GM23338 (cell line): ENCODE measurements around the gene ECHDC3. TPM values are rescaled to one million over a fixed set of nuclear protein-coding genes. Genes with fewer than 3 reads are reported as not detected.

ENCODE experiments used
- ATAC-seq: fragments of 200-7000 bp; cut with Tn5 transposase; 3 replicates; pipeline ENCODE4 v1.9.1; 2020
- DNase-seq: peaks from one replicate; pipeline ENCODE4 v3.0.0-alpha.2; 2015; ENCODE audit warnings: low spot score
- H2AFZ ChIP-seq: fragments of 200-600 bp; sonication (generic); 2 replicates; pipeline ENCODE4 v1.8.0; 2016; ENCODE audit warnings: antibody characterized with exemption, mild to moderate bottlenecking, moderate library complexity
- H3F3A ChIP-seq: fragments of 200-600 bp; sonication (generic); replicated peaks from 2 replicates; pipeline ENCODE4 v1.8.0; 2017; ENCODE audit warnings: antibody characterized with exemption, mixed run types, low read depth
- H3K27ac ChIP-seq: fragments of 200-600 bp; sonication (generic); 2 replicates; pipeline ENCODE4 v1.6.1; 2016; ENCODE audit warnings: low read depth
- H3K27me3 ChIP-seq: fragments of 200-600 bp; sonication (generic); 2 replicates; pipeline ENCODE4 v1.8.0; 2016; ENCODE audit warnings: mild to moderate bottlenecking, mixed run types, moderate library complexity; ENCODE audit not compliant: insufficient read depth
- H3K36me3 ChIP-seq: fragments of 200-600 bp; sonication (generic); 2 replicates; pipeline ENCODE4 v1.8.0; 2016; ENCODE audit warnings: mild to moderate bottlenecking; ENCODE audit not compliant: insufficient read depth
- H3K4me1 ChIP-seq: fragments of 200-600 bp; sonication (generic); 2 replicates; pipeline ENCODE4 v1.8.0; 2016; ENCODE audit warnings: mild to moderate bottlenecking, moderate library complexity; ENCODE audit not compliant: insufficient read depth
- H3K4me2 ChIP-seq: fragments of 200-600 bp; sonication (generic); 2 replicates; pipeline ENCODE4 v1.7.1; 2017; ENCODE audit warnings: mixed run types
- H3K4me3 ChIP-seq: fragments of 200-600 bp; sonication (generic); 2 replicates; pipeline ENCODE4 v1.6.1; 2016; ENCODE audit warnings: mixed run types
- H3K79me2 ChIP-seq: fragments of 200-600 bp; sonication (generic); replicated peaks from 2 replicates; pipeline ENCODE4 v1.8.0; 2017; ENCODE audit warnings: mild to moderate bottlenecking; ENCODE audit not compliant: insufficient read depth
- H3K9me2 ChIP-seq: fragments of 200-600 bp; sonication (generic); 2 replicates; pipeline ENCODE4 v1.8.0; 2017; ENCODE audit not compliant: insufficient read depth
- H4K20me1 ChIP-seq: fragments of 200-600 bp; sonication (generic); replicated peaks from 2 replicates; pipeline ENCODE4 v1.8.0; 2017; ENCODE audit warnings: mild to moderate bottlenecking; ENCODE audit not compliant: insufficient read depth
- H3K27ac Mint-ChIP-seq: 2 replicates; pipeline ENCODE4 v1.8.0; 2020; ENCODE audit warnings: inconsistent platforms, mild to moderate bottlenecking, moderate library complexity, mixed read lengths
- H3K27me3 Mint-ChIP-seq: 3 replicates; pipeline ENCODE4 v1.8.0; 2022; ENCODE audit warnings: low read depth, mild to moderate bottlenecking, moderate library complexity, mixed read lengths, inconsistent platforms; ENCODE audit not compliant: insufficient read depth, poor library complexity
- H3K36me3 Mint-ChIP-seq: 3 replicates; pipeline ENCODE4 v1.8.0; 2021; ENCODE audit warnings: low read depth, mild to moderate bottlenecking, inconsistent platforms, moderate library complexity, mixed read lengths
- H3K4me1 Mint-ChIP-seq: 3 replicates; pipeline ENCODE4 v1.8.0; 2020; ENCODE audit warnings: mild to moderate bottlenecking, inconsistent platforms, mixed read lengths
- H3K4me3 Mint-ChIP-seq: 3 replicates; pipeline ENCODE4 v1.8.0; 2021; ENCODE audit warnings: moderate library complexity, mild to moderate bottlenecking, inconsistent platforms, mixed read lengths
- H3K9me3 Mint-ChIP-seq: 3 replicates; pipeline ENCODE4 v1.8.0; 2020; ENCODE audit warnings: moderate library complexity, mild to moderate bottlenecking, inconsistent platforms, mixed read lengths
- EZH2 ChIP-seq: fragments of 200-600 bp; sonication (generic); IDR thresholded peaks from one replicate; pipeline ENCODE4 v1.8.0; 2017; ENCODE audit warnings: antibody characterized with exemption, mild to moderate bottlenecking, low read depth; ENCODE audit not compliant: unreplicated experiment
- JUNB ChIP-seq: IDR thresholded peaks from one replicate; pipeline ENCODE4 v1.6.1; 2016; ENCODE audit warnings: antibody characterized with exemption; ENCODE audit not compliant: unreplicated experiment
- POLR2AphosphoS5 ChIP-seq: IDR thresholded peaks from 2 replicates; pipeline ENCODE4 v1.6.1; 2016; ENCODE audit warnings: antibody characterized with exemption, low read depth
- STAT1 ChIP-seq: IDR thresholded peaks from one replicate; pipeline ENCODE4 v1.6.1; 2016; ENCODE audit warnings: antibody characterized with exemption; ENCODE audit not compliant: unreplicated experiment
- ZNF114 ChIP-seq: fragments of 250-450 bp; sonication (Bioruptor Pico); IDR thresholded peaks from 2 replicates; pipeline ENCODE4 v1.5.0; 2020; ENCODE audit warnings: mild to moderate bottlenecking, moderate library complexity
- ZNF331 ChIP-seq: fragments of 250-450 bp; sonication (Bioruptor Pico); IDR thresholded peaks from 2 replicates; pipeline ENCODE4 v1.5.0; 2020; ENCODE audit warnings: low read depth, mild to moderate bottlenecking, moderate library complexity
- polyA plus RNA-seq: library from polyadenylated mRNA; unstranded; fragments of >200 nt; fragmentation: Nextera tagmentation; extraction: Ambion mirVana; gene quantifications from 2 replicates; pipeline ENCODE4 v1.2.1, GENCODE V29; 2016
- total RNA-seq: library from RNA; depleted of rRNA; stranded (reverse); fragments of >200 nt; shearing (Covaris generic); gene quantifications from 2 replicates; pipeline ENCODE4 v1.2.3, GENCODE V29; 2014
- TF ChIP-seq, protein P1 (sequence below), 2 experiments: fragments of 200-600 bp in 1 of 2; sonication (generic) in 1 of 2; conservative IDR thresholded peaks; 2 replicates each; pipeline versions ENCODE4 v1.5.1 to v1.6.1; 2016 to 2017; ENCODE audit warnings: antibody characterized with exemption in 2 of 2, low read depth in 2 of 2, mild to moderate bottlenecking in 2 of 2, moderate library complexity in 1 of 2
- TF ChIP-seq, protein P2 (sequence below): fragments of 250-450 bp; sonication (Bioruptor Pico); IDR thresholded peaks from 2 replicates; pipeline ENCODE4 v1.5.0; 2020; ENCODE audit warnings: mild to moderate bottlenecking, moderate library complexity
- TF ChIP-seq, protein P3 (sequence below): IDR thresholded peaks from 2 replicates; pipeline ENCODE4 v1.6.1; 2016; ENCODE audit warnings: antibody characterized with exemption

ECHDC3 gene
- total and polyA plus RNA-seq, 2 experiments from 2014 or later, result 16.3 to 50.1 TPM

DNA sequence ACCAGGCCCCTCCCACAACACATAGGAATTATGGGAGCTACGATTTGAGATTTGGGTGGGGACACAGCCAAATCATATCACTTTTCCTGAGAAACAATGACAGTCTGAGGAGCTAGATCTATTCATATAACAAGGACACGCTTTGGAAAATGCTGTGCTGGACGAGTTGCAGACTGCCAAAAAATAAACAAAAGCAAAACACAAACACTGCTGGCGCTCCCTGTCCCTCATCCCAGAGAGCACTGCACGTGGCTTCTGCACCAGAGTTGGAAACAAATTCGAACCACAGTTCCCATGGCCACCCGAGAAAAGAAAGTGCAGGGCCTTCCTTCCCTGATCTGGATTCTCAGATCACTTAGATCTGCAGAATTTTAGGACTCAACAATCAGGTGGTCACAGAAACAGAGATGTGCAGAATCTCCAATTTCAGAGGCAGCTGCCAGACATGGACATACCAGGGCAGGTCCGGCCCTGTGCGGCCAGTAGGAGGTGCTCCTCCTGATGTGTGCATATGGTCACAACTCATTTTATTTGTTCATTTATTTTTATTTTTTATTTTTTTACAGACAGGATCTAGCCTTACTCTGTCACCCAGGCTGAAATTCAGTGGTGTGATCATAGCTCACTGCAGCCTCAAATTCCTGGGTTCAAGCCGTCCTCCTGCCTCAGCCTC, 35.2 kb upstream of the ECHDC3 start:
- Mint-ChIP-seq H3K9me3 (no peaks in the 10 kb centered on the region; the same call in 2 of the 3 replicates), H3K36me3 (no peaks in the 10 kb centered on the region), H3K27me3 (peaks cover 3% of the 10 kb centered on the region), H3K4me3 (no peak overlapping the region), H3K4me1 (no peaks in the 10 kb centered on the region), H3K27ac (no peak overlapping the region)
- H3K4me3 ChIP-seq, result no peak overlapping the region
- H3K4me1 ChIP-seq, result no peaks in the 10 kb centered on the region
- no peak overlapping the region for H3K27ac ChIP-seq
- TF ChIP-seq ZNF331 (CRISPR knock-in tag), result no peak
- TF ChIP-seq, protein P1, sequence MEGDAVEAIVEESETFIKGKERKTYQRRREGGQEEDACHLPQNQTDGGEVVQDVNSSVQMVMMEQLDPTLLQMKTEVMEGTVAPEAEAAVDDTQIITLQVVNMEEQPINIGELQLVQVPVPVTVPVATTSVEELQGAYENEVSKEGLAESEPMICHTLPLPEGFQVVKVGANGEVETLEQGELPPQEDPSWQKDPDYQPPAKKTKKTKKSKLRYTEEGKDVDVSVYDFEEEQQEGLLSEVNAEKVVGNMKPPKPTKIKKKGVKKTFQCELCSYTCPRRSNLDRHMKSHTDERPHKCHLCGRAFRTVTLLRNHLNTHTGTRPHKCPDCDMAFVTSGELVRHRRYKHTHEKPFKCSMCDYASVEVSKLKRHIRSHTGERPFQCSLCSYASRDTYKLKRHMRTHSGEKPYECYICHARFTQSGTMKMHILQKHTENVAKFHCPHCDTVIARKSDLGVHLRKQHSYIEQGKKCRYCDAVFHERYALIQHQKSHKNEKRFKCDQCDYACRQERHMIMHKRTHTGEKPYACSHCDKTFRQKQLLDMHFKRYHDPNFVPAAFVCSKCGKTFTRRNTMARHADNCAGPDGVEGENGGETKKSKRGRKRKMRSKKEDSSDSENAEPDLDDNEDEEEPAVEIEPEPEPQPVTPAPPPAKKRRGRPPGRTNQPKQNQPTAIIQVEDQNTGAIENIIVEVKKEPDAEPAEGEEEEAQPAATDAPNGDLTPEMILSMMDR (conservative IDR thresholded peaks at IDR 0.05; ENCODE audit: low read depth in 2 of 2), result peak; percentile 49 to 51
- no peak overlapping the region for H3K4me2 ChIP-seq
- no peaks in the 10 kb centered on the region for H4K20me1 ChIP-seq
- H3K9me2 ChIP-seq, result no peaks in the 10 kb centered on the region; the same call in 1 of the 2 replicates
- ATAC-seq, result no peak
- DNase-seq, result no peak
- no peaks in the 10 kb centered on the region for H3K36me3 ChIP-seq
- H3F3A ChIP-seq, result no peaks in the 10 kb centered on the region
- H2AFZ ChIP-seq, result no peak overlapping the region
- H3K27me3 ChIP-seq, result no peaks in the 10 kb centered on the region
- H3K79me2 ChIP-seq, result no peaks in the 10 kb centered on the region

DNA sequence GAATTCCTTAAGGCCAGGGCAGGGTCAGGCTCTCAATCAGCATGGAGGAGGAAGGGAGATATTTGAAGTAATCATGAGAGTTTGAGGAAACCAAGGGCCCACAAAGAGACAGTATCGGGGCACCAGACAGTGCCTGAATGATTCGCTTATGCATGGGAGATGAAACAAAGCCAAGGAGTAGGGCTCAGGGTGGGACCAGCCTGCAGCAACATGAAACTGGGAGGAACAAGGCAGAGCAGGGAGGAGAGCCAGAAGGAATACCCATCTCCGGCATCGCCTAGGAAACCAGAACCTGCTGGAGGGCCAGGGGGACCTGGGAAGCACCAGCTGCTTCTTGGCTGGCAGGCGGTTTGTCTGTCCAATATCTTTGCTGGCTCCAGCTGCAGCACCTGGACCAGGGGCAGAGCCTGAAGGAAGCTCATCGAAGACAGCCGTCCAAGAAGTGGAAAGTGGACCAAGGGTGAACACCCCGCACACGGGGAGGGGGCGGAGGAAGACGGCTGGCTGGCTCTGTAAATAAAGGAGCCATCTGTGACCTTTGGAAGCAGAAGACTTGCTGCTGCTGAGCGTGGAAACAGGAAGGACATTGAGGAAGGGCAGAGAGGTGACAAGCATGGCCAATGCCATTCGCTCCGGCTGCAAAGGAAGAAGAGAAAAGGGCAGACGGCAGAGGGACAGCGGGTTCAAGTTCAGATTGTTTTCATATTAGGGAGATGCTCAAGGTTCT, 34.4 kb upstream of the ECHDC3 start:
- Histone ChIP-seq H3K4me2 (no peak overlapping the region), H4K20me1 (no peaks in the 10 kb centered on the region), H3K9me2 (no peaks in the 10 kb centered on the region; the same call in 1 of the 2 replicates), H3K27ac (no peak overlapping the region), H3K4me3 (no peak overlapping the region), H3K79me2 (no peaks in the 10 kb centered on the region), H3K36me3 (no peaks in the 10 kb centered on the region), H3F3A (no peaks in the 10 kb centered on the region), H3K4me1 (no peaks in the 10 kb centered on the region), H3K27me3 (no peaks in the 10 kb centered on the region), H2AFZ (no peak overlapping the region)
- no peak overlapping the region for H3K27ac Mint-ChIP-seq
- H3K4me3 Mint-ChIP-seq, result no peak overlapping the region
- H3K4me1 Mint-ChIP-seq, result no peaks in the 10 kb centered on the region
- no peaks in the 10 kb centered on the region for H3K36me3 Mint-ChIP-seq
- H3K9me3 Mint-ChIP-seq, result no peaks in the 10 kb centered on the region; the same call in 2 of the 3 replicates
- DNase-seq (no peak), ATAC-seq (no peak)
- peaks cover 3% of the 10 kb centered on the region for H3K27me3 Mint-ChIP-seq
- TF ChIP-seq, protein P2, sequence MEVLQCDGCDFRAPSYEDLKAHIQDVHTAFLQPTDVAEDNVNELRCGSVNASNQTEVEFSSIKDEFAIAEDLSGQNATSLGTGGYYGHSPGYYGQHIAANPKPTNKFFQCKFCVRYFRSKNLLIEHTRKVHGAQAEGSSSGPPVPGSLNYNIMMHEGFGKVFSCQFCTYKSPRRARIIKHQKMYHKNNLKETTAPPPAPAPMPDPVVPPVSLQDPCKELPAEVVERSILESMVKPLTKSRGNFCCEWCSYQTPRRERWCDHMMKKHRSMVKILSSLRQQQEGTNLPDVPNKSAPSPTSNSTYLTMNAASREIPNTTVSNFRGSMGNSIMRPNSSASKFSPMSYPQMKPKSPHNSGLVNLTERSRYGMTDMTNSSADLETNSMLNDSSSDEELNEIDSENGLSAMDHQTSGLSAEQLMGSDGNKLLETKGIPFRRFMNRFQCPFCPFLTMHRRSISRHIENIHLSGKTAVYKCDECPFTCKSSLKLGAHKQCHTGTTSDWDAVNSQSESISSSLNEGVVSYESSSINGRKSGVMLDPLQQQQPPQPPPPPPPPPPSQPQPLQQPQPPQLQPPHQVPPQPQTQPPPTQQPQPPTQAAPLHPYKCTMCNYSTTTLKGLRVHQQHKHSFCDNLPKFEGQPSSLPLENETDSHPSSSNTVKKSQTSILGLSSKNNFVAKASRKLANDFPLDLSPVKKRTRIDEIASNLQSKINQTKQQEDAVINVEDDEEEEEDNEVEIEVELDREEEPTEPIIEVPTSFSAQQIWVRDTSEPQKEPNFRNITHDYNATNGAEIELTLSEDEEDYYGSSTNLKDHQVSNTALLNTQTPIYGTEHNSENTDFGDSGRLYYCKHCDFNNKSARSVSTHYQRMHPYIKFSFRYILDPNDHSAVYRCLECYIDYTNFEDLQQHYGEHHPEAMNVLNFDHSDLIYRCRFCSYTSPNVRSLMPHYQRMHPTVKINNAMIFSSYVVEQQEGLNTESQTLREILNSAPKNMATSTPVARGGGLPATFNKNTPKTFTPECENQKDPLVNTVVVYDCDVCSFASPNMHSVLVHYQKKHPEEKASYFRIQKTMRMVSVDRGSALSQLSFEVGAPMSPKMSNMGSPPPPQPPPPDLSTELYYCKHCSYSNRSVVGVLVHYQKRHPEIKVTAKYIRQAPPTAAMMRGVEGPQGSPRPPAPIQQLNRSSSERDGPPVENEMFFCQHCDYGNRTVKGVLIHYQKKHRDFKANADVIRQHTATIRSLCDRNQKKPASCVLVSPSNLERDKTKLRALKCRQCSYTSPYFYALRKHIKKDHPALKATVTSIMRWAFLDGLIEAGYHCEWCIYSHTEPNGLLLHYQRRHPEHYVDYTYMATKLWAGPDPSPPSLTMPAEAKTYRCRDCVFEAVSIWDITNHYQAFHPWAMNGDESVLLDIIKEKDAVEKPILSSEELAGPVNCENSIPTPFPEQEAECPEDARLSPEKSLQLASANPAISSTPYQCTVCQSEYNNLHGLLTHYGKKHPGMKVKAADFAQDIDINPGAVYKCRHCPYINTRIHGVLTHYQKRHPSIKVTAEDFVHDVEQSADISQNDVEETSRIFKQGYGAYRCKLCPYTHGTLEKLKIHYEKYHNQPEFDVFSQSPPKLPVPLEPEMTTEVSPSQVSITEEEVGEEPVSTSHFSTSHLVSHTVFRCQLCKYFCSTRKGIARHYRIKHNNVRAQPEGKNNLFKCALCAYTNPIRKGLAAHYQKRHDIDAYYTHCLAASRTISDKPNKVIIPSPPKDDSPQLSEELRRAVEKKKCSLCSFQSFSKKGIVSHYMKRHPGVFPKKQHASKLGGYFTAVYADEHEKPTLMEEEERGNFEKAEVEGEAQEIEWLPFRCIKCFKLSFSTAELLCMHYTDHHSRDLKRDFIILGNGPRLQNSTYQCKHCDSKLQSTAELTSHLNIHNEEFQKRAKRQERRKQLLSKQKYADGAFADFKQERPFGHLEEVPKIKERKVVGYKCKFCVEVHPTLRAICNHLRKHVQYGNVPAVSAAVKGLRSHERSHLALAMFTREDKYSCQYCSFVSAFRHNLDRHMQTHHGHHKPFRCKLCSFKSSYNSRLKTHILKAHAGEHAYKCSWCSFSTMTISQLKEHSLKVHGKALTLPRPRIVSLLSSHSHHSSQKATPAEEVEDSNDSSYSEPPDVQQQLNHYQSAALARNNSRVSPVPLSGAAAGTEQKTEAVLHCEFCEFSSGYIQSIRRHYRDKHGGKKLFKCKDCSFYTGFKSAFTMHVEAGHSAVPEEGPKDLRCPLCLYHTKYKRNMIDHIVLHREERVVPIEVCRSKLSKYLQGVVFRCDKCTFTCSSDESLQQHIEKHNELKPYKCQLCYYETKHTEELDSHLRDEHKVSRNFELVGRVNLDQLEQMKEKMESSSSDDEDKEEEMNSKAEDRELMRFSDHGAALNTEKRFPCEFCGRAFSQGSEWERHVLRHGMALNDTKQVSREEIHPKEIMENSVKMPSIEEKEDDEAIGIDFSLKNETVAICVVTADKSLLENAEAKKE (CRISPR knock-in tag), result no peak
- TF ChIP-seq, protein P3, sequence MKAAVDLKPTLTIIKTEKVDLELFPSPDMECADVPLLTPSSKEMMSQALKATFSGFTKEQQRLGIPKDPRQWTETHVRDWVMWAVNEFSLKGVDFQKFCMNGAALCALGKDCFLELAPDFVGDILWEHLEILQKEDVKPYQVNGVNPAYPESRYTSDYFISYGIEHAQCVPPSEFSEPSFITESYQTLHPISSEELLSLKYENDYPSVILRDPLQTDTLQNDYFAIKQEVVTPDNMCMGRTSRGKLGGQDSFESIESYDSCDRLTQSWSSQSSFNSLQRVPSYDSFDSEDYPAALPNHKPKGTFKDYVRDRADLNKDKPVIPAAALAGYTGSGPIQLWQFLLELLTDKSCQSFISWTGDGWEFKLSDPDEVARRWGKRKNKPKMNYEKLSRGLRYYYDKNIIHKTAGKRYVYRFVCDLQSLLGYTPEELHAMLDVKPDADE, result no peak
- TF ChIP-seq STAT1, result no peak
- TF ChIP-seq POLR2AphosphoS5, result no peak
- no peak for TF ChIP-seq EZH2
- TF ChIP-seq ZNF114 (CRISPR knock-in tag), result no peak
- no peak for TF ChIP-seq JUNB
